BLaER1 (cell line): ENCODE results near the gene INSIG1.
A peak's percentile ranks its signal among the peaks of the same experiment; 100 is the strongest.

Source experiments
- H3K27ac ChIP-seq: shearing (Covaris generic); formaldehyde crosslinking; 2 replicates; pipeline ENCODE4 v1.8.1; 2022
- H3K27me3 ChIP-seq: shearing (Covaris generic); formaldehyde crosslinking; 2 replicates; pipeline ENCODE4 v1.8.1; 2022
- H3K36me3 ChIP-seq: shearing (Covaris generic); formaldehyde crosslinking; 2 replicates; pipeline ENCODE4 v1.8.1; 2022
- H3K4me1 ChIP-seq: shearing (Covaris generic); formaldehyde crosslinking; 2 replicates; pipeline ENCODE4 v1.8.1; 2022
- H3K4me2 ChIP-seq: shearing (Covaris generic); formaldehyde crosslinking; 2 replicates; pipeline ENCODE4 v1.8.1; 2022
- H3K4me3 ChIP-seq: shearing (Covaris generic); formaldehyde crosslinking; 2 replicates; pipeline ENCODE4 v1.8.1; 2022
- H3K9ac ChIP-seq: shearing (Covaris generic); formaldehyde crosslinking; 2 replicates; pipeline ENCODE4 v1.8.1; 2022
- H3K9me3 ChIP-seq: shearing (Covaris generic); formaldehyde crosslinking; 2 replicates; pipeline ENCODE4 v1.8.1; 2022
- H4K20me1 ChIP-seq: shearing (Covaris generic); formaldehyde crosslinking; 2 replicates; pipeline ENCODE4 v1.8.1; 2022
- Cebpa-rat ChIP-seq: shearing (Covaris generic); IDR thresholded peaks from 2 replicates; pipeline ENCODE4 v1.8.1; 2022

Gene INSIG1

DNA sequence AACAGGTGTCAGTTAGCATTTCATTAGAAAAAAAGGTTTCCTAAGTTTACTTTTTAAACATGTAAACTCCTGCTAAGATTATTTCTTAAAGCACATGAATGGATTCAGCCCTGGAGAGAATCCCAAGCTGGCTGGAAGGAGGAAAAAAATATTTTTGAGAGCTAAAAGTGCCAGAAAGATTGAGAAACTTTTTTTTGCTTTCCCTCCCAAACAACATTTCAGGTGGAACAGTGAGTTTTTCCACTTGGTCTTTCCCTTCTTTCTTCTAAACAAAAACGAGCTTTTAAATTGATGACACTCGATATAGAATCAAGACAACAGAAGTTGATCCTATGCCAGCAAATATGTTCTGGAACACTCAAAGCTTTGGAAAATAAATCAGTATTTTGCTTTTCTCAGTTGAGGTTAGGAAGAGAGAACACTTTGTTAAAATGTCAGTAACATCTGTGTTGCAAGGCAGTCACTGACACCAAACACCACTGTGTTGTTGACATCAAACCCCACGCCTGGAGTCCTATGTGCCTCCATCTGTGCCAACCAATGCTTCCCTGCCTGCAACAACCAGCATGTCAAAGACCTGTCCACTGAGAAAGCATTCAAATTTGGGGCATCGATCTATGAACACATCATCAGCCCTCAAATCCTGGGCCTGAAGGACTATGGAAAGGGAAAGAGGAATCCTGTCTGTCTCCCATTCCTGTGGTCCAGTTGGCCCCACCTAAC, 22.9 kb upstream of the INSIG1 start:
- H3K36me3 ChIP-seq: no peaks in the 10 kb centered on the region
- no peak overlapping the region for H3K27ac ChIP-seq
- H4K20me1 ChIP-seq: no peaks in the 10 kb centered on the region
- TF ChIP-seq Cebpa-rat: no peak
- H3K4me3 ChIP-seq: no peak overlapping the region
- H3K9ac ChIP-seq: no peak overlapping the region
- H3K9me3 ChIP-seq: no peaks in the 10 kb centered on the region
- peaks cover 9% of the 10 kb centered on the region; the same call in 1 of the 2 replicates for H3K4me1 ChIP-seq
- no peak overlapping the region for H3K4me2 ChIP-seq
- no peaks in the 10 kb centered on the region for H3K27me3 ChIP-seq

DNA sequence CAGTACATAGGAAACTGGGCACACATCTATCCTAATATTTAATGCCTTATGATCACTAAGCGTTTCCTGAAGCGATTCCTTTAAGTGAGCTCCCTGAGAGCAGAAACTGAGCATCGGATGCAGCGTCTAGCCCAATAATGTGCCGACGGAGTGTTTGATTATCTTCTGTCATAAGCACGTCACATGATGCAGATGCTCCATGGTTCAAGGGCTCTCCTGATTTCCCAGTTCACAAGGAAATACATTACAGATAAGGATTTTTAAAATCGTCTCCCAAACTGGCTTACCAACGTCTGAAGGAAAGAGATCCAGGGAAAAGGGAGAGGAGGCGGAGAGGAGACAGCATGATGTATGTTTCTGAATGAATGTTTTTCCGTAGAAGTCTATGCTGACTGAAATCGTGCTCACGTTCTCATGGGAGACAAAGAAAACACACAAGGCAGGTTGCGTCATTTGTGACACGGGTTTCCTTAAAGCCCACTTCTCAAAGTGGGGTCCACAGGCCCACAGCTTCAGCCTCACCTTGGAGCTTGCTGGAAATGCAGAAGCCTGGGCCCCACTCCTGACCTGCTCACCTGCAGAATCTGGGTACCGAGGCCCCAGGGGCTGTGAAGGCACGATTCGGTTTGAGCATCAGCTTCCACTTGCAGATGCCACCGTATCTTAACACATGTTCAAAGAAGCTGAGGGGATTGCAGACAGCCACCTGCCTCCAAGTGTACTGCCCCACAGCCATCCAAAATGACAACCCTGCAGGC, 21.5 kb upstream of the INSIG1 start:
- Histone ChIP-seq H3K27me3 (no peaks in the 10 kb centered on the region), H3K36me3 (no peaks in the 10 kb centered on the region), H3K4me3 (no peak overlapping the region), H4K20me1 (no peaks in the 10 kb centered on the region), H3K4me1 (peaks cover 14% of the 10 kb centered on the region; the same call in 1 of the 2 replicates), H3K27ac (no peak overlapping the region), H3K9ac (no peak overlapping the region), H3K4me2 (no peak overlapping the region), H3K9me3 (no peaks in the 10 kb centered on the region)
- no peak for TF ChIP-seq Cebpa-rat

DNA sequence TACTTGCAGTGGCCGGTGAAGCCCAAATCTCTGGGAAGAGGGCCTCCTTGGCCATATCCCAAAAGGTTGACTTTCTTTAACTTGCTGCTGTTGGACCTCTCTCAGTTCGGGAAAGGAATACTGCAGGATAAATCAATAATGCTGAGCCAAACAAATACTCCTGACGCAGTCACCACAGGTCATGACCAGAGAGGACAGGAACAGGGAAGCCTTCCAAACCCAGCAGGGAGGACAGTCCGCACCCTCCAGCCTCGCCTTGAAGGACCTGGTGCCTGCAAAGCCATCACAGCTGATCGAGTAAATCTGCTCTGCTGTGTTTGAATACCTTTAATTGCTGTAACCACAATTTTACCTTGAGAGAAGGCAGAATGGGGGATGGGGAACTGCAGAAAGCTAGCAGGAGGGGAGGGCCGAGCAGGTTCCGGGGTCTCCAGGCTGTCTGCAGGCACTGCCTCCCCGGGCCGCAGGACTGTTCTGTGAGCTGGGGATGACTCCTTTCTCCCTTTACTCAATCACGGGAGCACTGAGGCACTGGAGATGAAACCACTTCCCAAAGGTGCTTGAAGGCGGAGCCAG, 20.8 kb upstream of the INSIG1 start:
- Histone ChIP-seq H3K36me3 (no peaks in the 10 kb centered on the region), H3K4me3 (no peak overlapping the region), H3K9me3 (no peaks in the 10 kb centered on the region), H4K20me1 (no peaks in the 10 kb centered on the region), H3K4me2 (no peak overlapping the region), H3K4me1 (peaks cover 13% of the 10 kb centered on the region), H3K9ac (no peak overlapping the region), H3K27me3 (no peaks in the 10 kb centered on the region), H3K27ac (no peak overlapping the region)
- TF ChIP-seq Cebpa-rat: no peak

DNA sequence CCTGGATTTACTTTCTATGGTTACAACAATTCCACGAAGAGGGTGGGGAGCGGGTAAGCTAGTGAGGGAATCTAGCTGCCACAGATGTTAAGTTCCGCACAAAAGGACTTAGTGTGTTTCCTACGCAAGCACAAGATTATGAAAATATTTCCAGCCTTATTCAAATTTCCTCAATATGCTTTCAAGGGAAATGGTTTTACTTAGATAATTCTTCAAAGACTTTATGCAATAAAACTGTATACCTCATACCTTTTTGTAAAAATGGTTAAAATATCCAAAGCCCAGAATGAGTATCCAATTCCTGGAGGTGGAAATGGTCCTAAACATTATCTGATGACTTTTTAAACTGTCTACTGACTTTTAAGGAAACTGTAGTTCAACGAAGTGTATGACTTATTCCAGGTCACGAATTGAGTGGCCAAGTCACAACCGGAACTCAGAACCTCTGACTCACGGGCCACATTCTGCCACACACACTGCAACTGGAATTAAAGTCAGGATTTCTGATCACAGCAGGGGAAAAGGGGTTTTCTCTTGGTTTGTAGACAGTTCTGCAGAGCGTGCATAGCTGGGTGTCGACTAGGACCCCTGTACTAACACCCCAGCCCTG, 20.2 kb upstream of the INSIG1 start:
- Histone ChIP-seq H3K27ac (no peak overlapping the region), H4K20me1 (no peaks in the 10 kb centered on the region), H3K4me1 (peaks cover 19% of the 10 kb centered on the region), H3K4me2 (no peak overlapping the region), H3K4me3 (no peak overlapping the region), H3K9ac (no peak overlapping the region), H3K27me3 (no peaks in the 10 kb centered on the region), H3K36me3 (no peaks in the 10 kb centered on the region), H3K9me3 (no peaks in the 10 kb centered on the region)
- TF ChIP-seq Cebpa-rat: no peak

DNA sequence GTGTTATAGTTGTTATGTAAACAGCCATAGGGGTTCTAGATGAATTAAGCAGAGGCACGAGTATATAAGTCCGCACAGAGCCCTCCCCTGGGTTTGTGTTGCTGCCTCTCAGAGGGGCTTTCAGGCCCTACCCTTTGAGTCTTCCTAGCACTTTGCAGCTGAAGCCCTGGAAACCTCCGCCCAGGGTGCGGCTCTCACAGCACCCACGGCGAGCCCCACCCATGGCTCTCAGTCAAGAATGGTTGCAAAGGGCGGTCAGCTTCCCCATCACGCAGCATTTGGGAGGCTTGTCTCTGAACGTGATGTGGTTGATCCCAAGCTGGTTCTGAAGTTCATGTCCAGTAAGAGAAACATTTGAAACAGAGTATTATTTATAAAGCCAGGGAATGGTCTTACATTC, 18.8 kb upstream of the INSIG1 start:
- no peak overlapping the region for H3K27ac ChIP-seq
- no peaks in the 10 kb centered on the region for H3K27me3 ChIP-seq
- no peaks in the 10 kb centered on the region for H4K20me1 ChIP-seq
- H3K4me1 ChIP-seq: peaks cover 33% of the 10 kb centered on the region
- no peak overlapping the region for H3K9ac ChIP-seq
- H3K36me3 ChIP-seq: no peaks in the 10 kb centered on the region
- H3K4me2 ChIP-seq: no peak overlapping the region
- no peak for TF ChIP-seq Cebpa-rat
- H3K9me3 ChIP-seq: no peaks in the 10 kb centered on the region
- H3K4me3 ChIP-seq: no peak overlapping the region

DNA sequence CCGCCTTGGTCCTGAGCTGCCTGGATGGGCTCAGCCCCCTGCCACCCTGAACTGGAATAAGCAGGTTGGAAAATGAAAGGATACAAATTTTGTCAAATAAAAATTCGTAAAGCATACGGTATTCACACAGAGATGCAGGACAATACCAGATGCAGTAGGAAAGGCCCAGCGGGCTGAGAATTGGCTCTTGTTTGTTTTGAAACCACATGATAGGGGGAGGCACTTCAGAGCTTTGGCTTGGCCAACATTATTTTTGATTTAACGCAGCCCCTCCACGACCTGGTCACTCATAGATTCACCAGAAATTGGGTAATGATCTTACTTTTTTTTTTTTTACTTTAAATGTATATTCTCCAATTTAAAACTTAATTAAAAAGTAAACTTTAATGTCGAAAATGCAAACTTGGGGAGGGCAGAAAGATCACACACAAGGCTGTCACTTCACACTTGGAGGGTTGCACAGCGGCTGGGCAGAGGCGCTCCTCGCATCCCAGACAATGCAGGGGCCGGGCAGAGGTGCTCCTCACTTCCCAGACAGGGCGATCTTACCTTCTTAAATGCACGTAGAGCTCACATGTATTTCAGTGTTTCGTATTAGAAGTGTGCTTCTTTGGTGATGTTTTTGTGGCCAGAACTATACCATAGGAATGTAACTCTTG, 17.8 kb upstream of the INSIG1 start:
- no peak for TF ChIP-seq Cebpa-rat
- Histone ChIP-seq H3K27me3 (no peaks in the 10 kb centered on the region), H3K36me3 (no peaks in the 10 kb centered on the region), H3K4me2 (no peak overlapping the region), H4K20me1 (peaks cover 8% of the 10 kb centered on the region), H3K9me3 (no peaks in the 10 kb centered on the region), H3K27ac (no peak overlapping the region), H3K4me3 (no peak overlapping the region), H3K9ac (no peak overlapping the region), H3K4me1 (peaks cover 43% of the 10 kb centered on the region)

DNA sequence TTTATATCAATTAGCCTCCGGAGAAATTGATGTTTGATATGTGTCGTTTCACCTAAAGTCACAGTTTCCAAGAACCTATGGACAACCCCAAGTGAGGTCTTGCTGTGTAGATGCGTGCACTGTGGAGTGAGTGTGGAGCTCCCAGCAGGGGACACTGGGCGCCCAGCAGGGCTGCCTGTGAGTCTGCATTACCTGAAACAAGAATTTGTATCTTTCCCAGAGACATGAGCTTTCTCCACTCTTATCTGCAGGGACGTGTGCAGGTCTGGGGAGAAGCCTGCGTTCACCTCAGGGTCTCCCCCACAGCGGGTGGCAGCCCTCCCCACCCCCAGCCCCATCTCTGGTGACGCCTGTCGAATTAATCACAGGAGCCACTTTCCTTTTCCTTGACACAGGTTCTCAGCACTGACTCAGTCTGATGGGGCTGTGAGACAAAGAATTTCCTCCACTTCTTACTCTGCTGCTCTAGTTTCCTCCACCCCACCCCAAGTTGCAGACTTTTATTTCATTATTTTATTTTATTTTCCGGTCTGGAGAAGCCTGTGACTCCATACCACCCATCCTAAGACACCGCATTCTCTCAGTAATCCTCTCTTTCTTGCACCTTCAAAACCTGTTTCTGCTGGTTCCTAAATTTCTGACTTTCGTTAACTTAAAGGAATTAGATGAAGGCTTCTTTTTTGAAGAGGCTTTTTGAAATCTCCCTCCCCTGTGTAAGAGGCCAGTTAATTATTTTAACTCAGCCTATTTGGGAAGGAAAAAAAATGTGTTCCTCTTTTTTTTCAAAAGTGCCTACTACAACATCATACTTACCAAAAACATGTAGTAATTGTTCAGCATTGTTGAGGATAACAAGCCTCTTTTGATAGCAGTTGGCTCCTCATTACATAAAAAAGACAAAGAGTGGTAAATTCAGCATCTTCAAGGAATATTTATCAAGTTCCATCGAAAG, 17.0 kb upstream of the INSIG1 start:
- no peaks in the 10 kb centered on the region for H3K36me3 ChIP-seq
- H3K9ac ChIP-seq: no peak overlapping the region
- H3K9me3 ChIP-seq: no peaks in the 10 kb centered on the region
- peaks cover 14% of the 10 kb centered on the region for H4K20me1 ChIP-seq
- H3K4me1 ChIP-seq: peaks cover 51% of the 10 kb centered on the region
- no peak for TF ChIP-seq Cebpa-rat
- peak overlapping the region; percentile 9; the same call in 1 of the 2 replicates for H3K4me2 ChIP-seq
- H3K4me3 ChIP-seq: no peak overlapping the region
- no peaks in the 10 kb centered on the region for H3K27me3 ChIP-seq
- H3K27ac ChIP-seq: no peak overlapping the region

DNA sequence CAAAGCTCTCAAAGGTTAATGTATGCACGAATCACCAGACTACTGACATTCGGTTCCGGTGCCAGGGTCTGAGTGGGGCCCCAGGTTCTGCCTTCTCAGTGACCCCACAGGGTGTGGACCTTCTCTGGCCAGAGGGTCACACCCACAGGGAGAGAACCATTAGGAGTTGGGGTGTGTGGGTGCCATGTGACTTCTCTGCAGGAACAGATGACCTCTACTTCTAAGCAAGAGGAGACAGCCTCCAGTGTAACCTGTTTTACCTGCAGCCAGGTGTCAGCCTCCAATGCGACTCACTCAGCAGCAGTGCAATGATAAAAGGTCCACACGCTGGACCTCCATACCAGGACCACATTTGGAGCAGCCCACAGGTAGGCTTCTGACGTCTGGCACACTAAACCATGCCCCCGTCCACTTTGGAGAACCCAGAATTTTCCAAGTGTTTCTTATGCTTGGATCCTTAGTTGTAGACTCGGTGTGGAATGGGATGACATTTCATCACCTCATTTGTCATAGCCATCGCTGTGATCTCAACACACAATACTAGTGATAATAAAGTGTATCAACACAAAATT, 16.2 kb upstream of the INSIG1 start:
- peaks cover 59% of the 10 kb centered on the region for H3K4me1 ChIP-seq
- H3K4me3 ChIP-seq: no peak overlapping the region
- H3K9me3 ChIP-seq: no peaks in the 10 kb centered on the region
- peaks cover 14% of the 10 kb centered on the region for H4K20me1 ChIP-seq
- no peak for TF ChIP-seq Cebpa-rat
- no peaks in the 10 kb centered on the region for H3K27me3 ChIP-seq
- peak overlapping the region; percentile 9; the same call in 1 of the 2 replicates for H3K4me2 ChIP-seq
- H3K36me3 ChIP-seq: no peaks in the 10 kb centered on the region
- H3K27ac ChIP-seq: no peak overlapping the region
- no peak overlapping the region for H3K9ac ChIP-seq
